SIG-M5 treated with dmso at 0.1 percent for 504 hours (cell line): ENCODE measurements around the gene IMMP2L.

Source experiments
- DNase-seq: peaks from one replicate; lab custom pipeline; 2025; ENCODE audit not compliant: unreplicated experiment; lab: John Stamatoyannopoulos, UW

The IMMP2L gene

GRCh38 chr7:110774071-110774470, 788.2 kb downstream of the IMMP2L start:
- peak; percentile 53 for DNase-seq

GRCh38 chr7:110772615-110773014, 789.7 kb downstream of the IMMP2L start:
- no peak for DNase-seq

- DNase-seq = no peak
Measured at GRCh38 chr7:110771717-110772116, 790.6 kb downstream of the IMMP2L start.

- DNase-seq = no peak
Measured at GRCh38 chr7:110767550-110768110, 794.7 kb downstream of the IMMP2L start.

- DNase-seq = peak; percentile 44
Measured at GRCh38 chr7:110766864-110767263, 795.4 kb downstream of the IMMP2L start.

GRCh38 chr7:110764852-110765251, 797.4 kb downstream of the IMMP2L start:
- DNase-seq = no peak

GRCh38 chr7:110762546-110763225, 799.6 kb downstream of the IMMP2L start:
- DNase-seq = no peak

GRCh38 chr7:110760341-110760740, 802.0 kb downstream of the IMMP2L start:
- DNase-seq = no peak

- DNase-seq = no peak
Measured at GRCh38 chr7:110759069-110759468, 803.2 kb downstream of the IMMP2L start.

- no peak for DNase-seq
Measured at GRCh38 chr7:110754649-110755048, 807.6 kb downstream of the IMMP2L start.

- no peak for DNase-seq
Measured at GRCh38 chr7:110750931-110751605, 811.2 kb downstream of the IMMP2L start.

- no peak for DNase-seq
Measured at GRCh38 chr7:110733221-110733620, 829.1 kb downstream of the IMMP2L start.

GRCh38 chr7:110724811-110725210, 837.5 kb downstream of the IMMP2L start:
- DNase-seq = no peak

- DNase-seq = no peak
Measured at GRCh38 chr7:110721395-110721794, 840.9 kb downstream of the IMMP2L start.

- DNase-seq = no peak
Measured at GRCh38 chr7:110720626-110721025, 841.7 kb downstream of the IMMP2L start.

GRCh38 chr7:110719741-110720140, 842.6 kb downstream of the IMMP2L start:
- no peak for DNase-seq

GRCh38 chr7:110718503-110719205, 843.6 kb downstream of the IMMP2L start:
- no peak for DNase-seq

GRCh38 chr7:110704225-110704624, 858.1 kb downstream of the IMMP2L start:
- DNase-seq = no peak

GRCh38 chr7:110698576-110698975, 863.7 kb downstream of the IMMP2L start:
- no peak for DNase-seq

- DNase-seq = no peak
Measured at GRCh38 chr7:110693344-110693743, 868.9 kb downstream of the IMMP2L start.

- DNase-seq = no peak
Measured at GRCh38 chr7:110688908-110689307, 873.4 kb downstream of the IMMP2L start.

GRCh38 chr7:110685899-110686298, 876.4 kb downstream of the IMMP2L start:
- no peak for DNase-seq
